Ovary (tissue), 3 donors: ENCODE measurements around the gene NEURL2.

ENCODE experiments used
- EP300 ChIP-seq: sonication (generic); formaldehyde crosslinking; IDR thresholded peaks from one replicate; pipeline ENCODE4 v1.6.1; 2017; ENCODE audit warnings: antibody characterized with exemption
- POLR2A ChIP-seq: fragments of 450-650 bp; IDR thresholded peaks from one replicate; pipeline ENCODE4 v1.6.1; 2017; ENCODE audit warnings: antibody characterized with exemption, mild to moderate bottlenecking, moderate library complexity
- TF ChIP-seq, protein P1 (sequence below), 3 donors: fragments of 450-650 bp in 2 of 3; fragments of 200-600 bp in 1 of 3; IDR thresholded peaks; one replicate each; pipeline versions ENCODE4 v1.5.1 to v1.8.0; 2016 to 2022; ENCODE audit warnings: antibody characterized with exemption in 3 of 3, mild to moderate bottlenecking in 1 of 3
- donor health status: DM: no; HTN: no; CAD: no.

DNA sequence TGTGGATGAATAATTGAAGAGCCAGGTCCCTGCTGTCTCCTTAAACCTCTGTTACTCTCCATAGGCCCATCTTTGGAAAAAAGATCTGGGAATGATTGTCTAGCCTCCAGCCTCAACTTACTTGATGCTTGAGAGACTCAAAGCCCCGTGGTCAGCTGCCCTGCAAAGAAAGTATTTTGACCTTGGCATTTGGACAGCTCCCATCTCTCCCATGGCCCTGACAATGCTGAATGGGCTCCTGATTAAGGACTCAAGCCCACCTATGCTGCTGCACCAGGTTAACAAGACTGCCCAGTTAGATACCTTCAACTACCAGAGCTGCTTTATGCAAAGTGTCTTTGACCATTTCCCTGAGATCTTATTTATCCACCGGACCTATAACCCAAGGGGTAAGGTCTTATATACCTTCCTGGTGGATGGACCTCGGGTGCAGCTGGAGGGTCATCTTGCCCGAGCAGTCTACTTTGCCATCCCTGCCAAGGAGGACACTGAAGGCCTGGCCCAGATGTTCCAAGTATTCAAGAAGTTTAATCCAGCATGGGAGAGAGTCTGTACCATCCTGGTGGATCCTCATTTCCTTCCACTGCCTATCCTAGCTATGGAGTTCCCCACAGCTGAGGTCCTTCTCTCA is 8.4 kb downstream of the NEURL2 start:
- TF ChIP-seq, protein P1, sequence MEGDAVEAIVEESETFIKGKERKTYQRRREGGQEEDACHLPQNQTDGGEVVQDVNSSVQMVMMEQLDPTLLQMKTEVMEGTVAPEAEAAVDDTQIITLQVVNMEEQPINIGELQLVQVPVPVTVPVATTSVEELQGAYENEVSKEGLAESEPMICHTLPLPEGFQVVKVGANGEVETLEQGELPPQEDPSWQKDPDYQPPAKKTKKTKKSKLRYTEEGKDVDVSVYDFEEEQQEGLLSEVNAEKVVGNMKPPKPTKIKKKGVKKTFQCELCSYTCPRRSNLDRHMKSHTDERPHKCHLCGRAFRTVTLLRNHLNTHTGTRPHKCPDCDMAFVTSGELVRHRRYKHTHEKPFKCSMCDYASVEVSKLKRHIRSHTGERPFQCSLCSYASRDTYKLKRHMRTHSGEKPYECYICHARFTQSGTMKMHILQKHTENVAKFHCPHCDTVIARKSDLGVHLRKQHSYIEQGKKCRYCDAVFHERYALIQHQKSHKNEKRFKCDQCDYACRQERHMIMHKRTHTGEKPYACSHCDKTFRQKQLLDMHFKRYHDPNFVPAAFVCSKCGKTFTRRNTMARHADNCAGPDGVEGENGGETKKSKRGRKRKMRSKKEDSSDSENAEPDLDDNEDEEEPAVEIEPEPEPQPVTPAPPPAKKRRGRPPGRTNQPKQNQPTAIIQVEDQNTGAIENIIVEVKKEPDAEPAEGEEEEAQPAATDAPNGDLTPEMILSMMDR (IDR thresholded peaks at IDR 0.05), result no peak
- no peak for TF ChIP-seq POLR2A
- TF ChIP-seq EP300, result no peak
